EH (cell line): Measurements from ENCODE around the gene DTNB.
A peak's percentile ranks its signal among the peaks of the same experiment; 100 is the strongest.
"Not testable (repeated sequence)": the region's sequence is repeated elsewhere in the genome, so short reads cannot be mapped to it uniquely, and the experiment has no call there.

Experiments used
- DNase-seq: peaks from one replicate; pipeline ENCODE4 v3.0.0-alpha.2; 2015; ENCODE audit warnings: low read depth

The DTNB gene

DNA sequence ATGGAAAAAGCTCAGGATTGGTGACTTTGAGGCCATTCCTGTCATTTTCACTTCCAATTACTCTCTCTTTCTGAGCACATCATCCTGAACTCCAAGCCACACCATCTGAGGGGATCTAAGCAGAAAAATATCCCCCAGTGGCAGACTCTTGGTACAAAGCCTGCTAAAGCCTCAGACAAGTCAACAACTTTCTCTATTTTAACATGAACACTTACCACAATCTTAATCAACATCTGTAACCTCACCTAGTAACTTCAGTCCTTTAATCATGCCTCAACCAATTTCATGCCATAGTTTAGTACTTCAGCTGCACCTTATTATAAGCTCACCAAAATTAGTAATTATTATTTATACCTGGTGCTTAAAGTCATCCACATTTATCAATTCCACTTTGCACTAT lies 128.9 kb downstream of the DTNB start:
- no peak for DNase-seq

DNA sequence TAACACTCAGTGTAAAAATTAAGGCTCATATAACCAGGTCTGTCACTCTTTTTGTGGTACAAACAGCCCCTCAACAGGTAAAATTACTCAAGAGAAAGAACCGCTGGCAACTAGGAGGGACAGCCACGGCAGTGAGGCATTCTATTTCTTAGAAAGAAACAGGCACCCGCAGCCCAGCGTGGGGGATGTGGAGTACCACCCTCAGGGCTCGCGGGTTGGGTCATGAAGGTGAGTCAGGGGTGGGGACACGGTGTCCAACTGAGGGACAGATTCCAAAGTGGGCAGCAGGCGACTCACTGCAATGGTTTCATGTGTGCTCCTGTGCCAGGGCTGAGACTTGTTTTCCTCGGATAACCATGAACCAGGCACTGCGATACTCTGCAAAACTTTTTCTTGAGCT lies 129.4 kb downstream of the DTNB start:
- DNase-seq: no peak

DNA sequence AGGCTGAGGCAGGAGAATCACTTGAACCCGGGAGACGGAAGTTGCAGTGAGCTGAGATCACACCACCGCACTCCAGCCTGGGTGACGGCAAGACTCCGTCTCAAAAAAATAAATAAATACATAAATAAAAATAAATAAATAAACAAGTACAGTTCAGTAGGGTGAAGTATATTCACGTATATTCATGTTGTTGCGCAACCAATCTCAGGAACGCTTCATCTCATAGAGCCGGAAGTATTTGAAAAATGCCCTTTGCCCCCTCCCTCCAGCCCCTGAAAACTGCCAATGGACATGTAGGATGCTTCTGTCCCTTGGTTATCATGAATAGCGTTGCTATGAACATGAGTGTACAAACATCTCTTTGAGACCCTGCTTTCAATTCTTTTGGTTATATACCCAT lies 132.0 kb downstream of the DTNB start:
- DNase-seq: no peak

DNA sequence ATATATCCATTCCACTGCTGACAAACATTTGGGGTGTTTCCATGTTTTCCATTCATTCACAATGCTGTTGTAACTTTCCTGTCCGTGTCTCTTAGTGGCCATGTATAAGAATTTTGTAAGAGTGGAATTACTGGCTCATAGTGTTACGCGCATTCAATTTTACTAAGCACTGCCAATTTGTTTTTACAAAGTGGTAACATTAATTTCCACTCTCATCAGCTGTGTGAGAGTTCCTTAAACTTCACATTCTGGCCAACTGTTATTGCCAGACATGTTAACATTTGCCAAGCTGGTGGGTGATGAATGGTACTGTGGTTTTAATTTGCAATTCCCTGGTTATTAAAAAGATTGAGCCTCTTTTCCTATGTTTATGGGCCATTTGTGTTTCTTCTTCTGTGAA lies 134.2 kb downstream of the DTNB start:
- DNase-seq: no peak

DNA sequence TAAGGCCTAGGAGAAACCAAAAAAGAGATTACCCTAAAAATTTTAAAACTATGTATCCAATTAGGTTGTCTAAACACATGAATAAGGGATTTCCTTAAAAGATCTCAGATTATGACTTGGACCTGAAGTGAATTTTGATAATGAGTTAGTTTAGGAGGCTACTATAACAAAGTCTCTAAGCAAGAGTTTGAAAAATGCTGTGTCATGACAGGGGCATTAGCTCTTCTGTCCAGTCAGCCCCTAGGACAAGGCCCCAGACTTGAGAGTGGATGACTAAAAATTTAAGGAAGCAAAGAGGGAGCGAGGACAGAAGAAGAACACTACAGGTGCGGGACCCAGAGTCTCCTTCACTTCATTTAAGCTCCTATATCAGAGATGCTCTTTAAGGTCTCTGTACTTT lies 135.9 kb downstream of the DTNB start:
- no peak for DNase-seq

DNA sequence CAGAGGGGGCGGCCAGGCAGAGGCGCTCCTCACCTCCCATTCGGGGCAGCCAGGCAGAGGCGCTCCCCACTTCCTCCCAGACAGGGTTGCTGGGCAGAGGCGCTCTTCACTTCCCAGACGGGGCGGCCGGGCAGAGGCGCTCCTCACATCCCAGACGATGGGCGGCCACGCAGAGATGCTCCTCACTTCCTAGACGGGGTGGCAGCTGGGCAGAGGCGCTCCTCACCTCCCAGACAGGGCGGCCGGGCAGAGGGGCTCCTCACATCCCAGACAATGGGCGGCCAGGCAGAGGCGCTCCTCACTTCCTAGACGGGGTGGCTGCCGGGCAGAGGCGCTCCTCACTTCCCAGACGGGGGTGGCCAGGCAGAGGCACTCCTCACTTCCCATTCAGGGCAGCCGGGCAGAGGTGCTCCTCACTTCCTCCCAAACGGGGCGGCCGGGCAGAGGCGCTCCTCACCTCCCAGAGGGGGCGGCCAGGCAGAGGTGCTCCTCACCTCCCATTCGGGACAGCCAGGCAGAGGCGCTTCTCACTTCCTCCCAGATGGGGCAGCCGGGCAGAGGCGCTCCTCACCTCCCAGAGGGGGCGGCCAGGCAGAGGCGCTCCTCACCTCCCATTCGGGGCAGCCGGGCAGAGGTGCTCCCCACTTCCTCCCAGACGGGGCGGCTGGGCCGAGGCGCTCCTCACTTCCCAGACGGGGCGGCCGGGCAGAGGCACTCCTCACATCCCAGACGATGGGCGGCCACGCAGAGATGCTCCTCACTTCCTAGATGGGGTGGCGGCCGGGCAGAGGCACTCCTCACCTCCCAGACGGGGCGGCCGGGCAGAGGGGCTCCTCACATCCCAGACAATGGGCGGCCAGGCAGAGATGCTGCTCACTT lies 137.7 kb downstream of the DTNB start:
- not testable (repeated sequence) for DNase-seq

DNA sequence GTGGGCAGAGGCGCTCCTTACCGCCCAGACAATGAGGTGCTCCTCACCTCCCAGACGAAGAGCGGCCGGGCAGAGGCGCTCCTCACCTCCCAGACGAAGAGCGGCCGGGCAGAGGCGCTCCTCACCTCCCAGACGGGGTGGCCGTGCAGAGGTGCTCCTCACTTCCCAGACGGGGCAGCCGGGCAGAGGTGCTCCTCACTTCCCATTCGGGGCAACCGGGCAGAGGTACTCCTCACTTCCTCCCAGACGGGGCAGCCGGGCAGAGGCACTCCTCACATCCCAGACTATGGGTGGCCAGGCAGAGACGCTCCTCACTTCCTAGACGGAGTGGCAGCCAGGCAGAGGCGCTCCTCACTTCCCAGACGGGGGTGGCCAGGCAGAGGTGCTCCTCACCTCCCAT lies 138.4 kb downstream of the DTNB start:
- not testable (repeated sequence) for DNase-seq

DNA sequence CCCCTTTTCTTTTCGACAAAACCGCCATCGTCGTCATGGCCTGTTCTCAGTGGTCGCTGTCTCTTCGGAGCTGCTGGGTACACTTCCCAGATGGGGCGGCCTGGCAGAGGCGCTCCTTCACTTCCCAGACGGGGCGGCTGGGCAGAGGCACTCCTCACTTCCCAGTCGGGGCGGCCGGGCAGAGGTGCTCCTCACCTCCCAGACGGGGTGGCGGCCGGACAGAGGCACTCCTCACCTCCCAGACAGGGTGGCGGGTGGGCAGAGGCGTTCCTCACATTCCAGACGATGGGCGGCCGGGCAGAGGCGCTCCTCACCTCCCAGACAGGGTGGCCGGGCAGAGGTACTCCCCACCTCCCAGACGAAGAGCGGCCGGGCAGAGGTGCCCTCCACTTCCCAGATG lies 138.9 kb downstream of the DTNB start:
- DNase-seq: no peak

DNA sequence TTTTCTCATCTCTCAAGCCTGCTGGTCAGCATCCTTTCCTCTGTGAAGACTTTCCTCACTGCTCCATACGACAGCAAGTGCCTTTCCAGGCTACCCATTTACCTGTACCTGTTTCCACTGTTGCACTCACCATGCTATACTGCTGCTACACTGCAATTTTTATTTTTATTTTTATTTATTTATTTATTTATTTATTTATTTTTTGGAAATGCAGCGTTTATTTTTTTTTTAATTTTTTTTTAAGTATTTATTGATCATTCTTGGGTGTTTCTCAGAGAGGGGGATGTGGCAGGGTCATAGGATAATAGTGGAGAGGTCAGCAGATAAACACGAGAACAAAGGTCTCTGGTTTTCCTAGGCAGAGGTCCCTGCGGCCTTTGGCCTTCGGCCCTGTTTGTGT lies 139.6 kb downstream of the DTNB start:
- not testable (repeated sequence) for DNase-seq

DNA sequence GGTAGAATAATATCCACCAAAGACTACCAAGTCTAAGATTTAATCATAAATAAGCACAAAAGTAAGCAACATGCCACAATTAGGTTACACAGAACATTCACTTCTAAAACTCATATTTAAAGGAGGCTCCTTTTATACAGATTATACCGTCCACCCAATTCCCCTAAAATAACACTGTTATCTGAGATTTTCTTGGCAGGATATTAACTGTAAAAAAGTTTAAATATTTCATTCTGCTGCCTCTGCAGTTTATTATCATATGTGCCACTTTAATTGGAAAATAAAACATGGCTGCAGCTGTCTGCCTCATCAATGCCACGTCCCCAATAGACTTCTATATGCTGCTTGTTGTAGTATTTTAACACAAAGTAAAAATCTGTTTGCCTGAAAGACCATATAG lies 140.9 kb downstream of the DTNB start:
- no peak for DNase-seq

DNA sequence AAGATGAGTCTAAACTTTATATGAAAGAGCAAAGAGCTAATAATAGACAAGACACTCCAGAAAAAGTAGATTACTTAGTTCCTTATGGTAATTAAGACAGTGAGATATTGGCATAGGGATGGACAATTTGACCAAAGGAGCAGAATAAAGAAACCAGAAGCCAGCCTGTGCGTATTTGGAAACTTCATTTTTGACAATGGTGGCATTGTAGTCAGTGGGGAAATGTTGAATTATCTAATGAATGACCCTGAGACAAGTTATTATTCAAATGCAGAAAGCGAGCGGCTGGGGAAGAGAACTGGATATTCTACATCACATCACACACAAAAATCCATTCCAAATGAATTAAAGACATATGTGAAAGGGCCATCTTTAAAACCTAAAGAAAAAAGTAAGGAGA lies 144.3 kb downstream of the DTNB start:
- no peak for DNase-seq

DNA sequence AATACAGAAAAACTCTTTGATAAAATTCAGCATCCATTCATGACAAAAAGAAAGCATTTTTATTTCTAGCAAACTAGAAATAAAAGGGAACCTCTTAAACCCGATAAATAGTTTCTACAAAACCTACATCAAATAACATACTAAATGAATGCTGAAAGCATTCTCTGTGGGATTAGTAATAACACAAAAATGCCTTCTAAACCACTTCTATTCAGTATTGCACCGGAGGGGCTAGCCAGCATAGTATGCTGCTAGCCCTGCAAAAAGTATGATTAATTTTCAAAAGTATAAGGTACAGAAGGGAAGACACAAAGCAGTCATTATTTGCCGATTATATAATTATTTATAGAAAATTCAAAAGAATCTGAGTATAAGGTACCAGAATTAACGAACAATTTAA lies 145.2 kb downstream of the DTNB start:
- DNase-seq: peak; percentile 82

DNA sequence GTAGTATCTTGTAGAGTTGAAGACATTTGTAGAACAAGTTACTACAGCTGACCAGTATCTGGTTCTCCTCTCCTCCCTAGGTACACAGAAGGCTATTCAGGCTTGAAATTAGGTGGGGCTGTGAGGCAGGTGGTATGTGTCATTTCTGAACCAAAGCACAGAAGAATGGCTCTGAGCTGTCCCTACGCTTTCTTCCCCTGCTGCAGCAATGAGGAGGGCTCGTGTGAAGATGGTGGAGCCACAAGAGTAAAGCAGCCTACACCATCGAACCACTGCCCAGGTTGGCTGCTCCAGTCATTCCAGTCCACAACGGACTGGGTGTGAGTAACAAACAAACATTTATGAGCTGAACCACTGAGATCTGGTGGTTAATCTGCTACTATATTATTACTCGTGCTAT lies 148.9 kb downstream of the DTNB start:
- no peak for DNase-seq

DNA sequence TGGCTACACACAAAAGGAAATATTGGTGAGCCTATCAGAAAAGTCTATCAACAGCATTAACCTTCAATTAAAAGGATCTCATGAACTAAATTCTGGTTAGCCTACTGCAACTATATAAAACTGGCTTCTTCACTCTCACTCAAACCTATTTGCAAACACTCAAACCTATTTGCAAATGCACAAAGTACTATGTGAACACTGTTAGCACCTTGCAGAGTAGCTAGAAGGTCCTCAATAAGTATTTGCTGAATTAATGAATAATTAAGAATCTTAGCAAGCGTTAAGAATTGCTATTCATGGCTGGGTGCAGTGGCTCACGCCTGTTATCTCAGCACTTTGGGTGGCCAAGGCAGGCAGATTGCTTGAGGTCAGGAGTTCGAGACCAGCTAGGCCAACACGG lies 150.3 kb downstream of the DTNB start:
- no peak for DNase-seq

DNA sequence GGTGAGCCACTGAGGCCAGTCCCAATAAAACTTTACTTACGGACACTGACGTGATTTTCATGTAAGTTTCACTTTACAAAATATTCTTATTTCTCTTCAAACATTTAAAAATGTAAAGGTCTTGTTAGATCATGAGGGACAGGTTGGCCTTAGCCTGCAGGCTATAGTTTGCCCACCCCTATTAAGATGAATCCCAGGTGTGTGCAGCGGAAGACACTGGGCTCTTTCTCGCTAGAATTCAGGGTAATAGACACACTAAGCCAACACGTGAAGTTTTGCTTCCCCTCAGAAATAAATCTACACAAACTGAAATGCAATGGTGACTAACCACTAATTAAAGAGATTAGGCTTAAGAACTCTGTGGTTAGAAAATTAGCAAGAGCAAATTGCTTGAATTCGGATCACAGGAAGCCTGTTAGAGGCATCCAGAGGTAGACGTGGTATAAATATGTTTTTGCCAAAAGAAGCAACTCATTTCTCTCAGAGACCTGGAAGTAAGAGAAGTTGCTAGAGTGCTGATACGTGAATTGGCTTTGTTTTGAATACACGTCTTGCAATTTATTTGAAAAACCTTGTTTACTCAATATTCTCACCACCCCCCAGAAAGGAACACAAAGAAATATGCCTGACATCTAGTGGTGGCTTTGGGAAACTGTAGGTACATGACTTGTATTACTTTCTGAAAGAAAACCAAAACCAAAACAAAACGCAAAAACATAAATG lies 151.6 kb downstream of the DTNB start:
- peak; percentile 73 for DNase-seq

DNA sequence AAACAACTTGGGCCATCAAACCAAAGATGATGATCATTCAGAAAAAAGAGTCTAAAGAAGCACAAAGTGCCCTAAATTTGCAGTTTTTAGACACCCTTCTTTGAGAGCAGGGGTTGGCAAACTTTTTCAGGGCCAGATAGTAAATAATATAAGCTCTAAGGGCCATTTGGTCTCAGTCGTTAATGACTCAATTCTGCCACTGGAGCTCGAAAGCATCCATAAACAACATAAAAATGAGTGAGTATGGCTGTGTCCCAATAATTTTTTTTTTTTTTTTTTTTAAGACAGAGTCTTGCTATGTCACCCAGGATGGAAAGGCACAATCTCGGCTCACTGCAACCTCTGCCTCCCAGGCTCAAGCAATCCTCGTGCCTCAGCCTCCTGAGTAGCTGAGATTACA lies 152.3 kb downstream of the DTNB start:
- peak; percentile 59 for DNase-seq

DNA sequence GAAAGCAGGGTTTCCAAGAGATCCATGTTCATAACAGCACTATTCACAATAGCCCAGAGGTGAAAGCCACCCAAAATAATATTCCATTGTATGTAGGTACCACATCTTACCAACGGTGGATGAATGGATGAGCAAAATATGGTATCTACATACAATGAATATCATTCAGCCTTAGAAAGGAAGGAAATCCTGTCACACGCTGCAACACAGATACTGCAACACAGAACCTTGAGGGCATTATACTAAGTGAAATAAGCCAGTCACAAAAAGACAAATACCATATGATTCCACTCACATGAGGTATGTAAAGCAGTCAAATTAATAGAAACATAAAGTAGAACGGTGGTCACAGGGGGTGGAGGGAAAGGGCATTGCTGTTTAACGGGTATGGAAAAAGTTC lies 155.7 kb downstream of the DTNB start:
- DNase-seq: peak; percentile 9

DNA sequence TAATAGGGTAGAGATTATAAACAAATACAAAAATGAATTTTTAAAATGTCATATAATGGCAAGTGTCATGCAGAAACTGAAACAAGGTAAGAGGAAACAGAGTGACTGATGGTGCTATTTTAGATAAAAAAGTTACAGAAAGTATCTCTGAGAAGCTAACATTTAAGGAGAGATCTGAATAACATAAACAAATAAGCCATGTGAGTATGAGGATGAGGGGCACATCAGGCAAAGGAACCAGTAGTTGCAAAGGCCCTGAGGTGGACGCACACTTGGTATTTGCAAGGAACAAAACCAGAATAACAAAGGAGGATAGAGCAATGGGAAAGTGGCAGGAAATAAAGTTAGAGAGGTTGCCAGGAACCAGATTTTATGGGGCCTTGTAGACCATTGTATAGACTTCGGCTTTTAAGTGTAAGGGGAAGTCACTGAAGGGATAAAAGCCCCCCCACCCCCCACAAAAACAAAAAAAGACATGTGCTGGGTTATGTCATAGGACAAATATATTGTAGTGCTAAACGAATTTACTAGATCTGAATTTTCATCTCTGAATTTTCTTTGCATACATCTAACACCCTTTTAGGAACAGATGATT lies 159.2 kb downstream of the DTNB start:
- no peak for DNase-seq

DNA sequence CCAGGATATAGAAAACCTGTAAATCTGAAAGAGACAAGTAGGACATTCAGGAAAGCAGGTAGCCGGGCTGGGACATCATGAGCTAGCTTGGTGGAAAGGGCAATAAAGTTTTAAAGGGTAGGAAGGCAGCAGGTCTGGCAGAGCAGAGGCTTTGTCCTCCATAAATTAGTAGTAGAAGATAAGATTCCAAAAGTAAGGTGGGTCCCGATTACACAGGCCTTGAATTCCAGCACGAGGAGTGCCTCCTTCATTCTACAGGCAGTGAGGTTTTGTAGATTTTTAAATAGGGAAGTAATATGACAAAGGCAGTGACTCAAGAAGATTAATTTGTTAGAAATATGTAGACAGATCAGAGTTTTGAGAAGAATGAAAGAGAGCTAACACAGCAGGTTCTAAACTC lies 160.7 kb downstream of the DTNB start:
- no peak for DNase-seq

DNA sequence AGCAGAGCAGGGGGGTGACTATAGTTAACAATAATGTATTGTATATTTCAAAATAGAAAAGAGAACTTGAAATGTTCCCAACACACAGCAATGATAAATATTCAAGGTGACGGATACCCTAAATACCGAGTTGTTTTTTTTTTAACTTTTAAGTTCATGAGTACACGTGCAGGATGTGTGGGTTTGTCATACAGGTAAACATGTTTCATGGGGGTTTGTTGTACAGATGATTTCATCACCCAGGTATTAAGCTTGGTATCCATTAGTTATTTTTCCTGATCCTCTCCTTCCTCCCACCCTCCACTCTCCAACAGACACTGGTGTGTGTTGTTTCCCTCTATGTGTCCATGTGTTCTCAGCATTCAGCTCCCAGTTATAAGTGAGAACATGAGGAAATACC lies 167.2 kb downstream of the DTNB start:
- no peak for DNase-seq

DNA sequence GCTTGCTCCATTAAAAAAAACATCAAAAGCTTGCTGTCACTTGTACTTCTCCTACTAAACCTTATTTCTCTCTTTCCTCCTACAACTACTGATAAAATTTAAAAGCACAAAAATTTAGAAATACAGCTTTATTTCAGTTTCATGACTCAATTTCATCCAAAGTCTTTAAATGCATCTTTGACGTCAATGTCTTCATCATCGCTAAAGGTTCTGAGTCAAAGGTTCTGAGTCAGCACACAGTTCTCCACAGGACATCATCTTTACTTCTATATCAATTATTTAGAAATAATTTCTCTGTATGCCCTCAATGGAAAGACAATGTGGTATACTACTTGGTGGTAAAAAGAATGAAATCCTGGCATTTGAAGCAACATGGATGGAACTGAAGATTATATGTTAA lies 167.8 kb downstream of the DTNB start:
- no peak for DNase-seq

DNA sequence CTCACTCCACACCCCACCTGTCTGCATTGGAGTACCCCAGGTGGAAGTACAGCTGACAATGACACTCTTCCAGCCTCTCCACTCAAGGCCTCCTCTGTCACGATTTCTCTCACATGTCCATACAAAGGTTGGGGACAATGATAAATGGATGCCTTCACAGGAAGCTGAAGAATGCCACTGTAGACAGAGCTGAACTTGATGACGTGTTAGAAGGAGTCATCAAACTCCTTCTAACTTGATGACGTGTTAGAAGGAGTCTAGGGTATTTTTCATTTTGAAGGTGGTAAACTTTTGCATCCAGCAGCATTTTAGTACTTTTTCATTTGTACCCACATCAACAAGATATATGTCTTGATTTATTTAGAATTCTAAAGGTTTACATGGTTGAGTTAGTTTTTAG lies 168.2 kb downstream of the DTNB start:
- no peak for DNase-seq

DNA sequence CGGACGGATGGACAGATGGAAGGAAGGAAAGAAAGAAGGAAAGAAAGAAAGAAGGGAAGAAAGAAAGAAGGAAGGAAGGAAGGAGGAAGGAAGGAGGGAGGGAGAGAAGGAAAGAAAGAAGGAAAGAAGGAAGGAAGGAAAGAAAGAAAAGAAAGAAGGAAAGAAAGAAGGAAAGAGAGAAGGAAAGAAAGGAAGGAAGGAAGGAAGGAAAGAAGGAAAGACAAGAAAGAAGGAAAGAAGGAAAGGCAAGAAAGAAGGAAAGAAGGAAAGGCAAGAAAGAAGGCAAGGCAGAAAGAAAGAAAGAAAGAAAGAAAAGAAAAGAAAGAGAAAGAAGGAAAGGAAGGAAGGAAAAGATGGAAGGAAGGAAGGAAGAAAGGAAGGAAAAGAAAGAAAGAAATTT lies 169.1 kb downstream of the DTNB start:
- no peak for DNase-seq
